H1 (cell line): ENCODE measurements around the gene CCSER2. TPM values are rescaled to one million over a fixed set of nuclear protein-coding genes. Genes with fewer than 3 reads are reported as not detected.

Experiments
- CTCF ChIA-PET: fragments of 300-600 bp; sonication (Branson Sonifier 250); formaldehyde crosslinking; loops from one replicate; lab custom pipeline; 2021; ENCODE audit not compliant: partially characterized antibody; lab: Charles Lee
- POLR2A ChIA-PET: fragments of 300-600 bp; sonication (Branson Sonifier 250); formaldehyde crosslinking; loops from one replicate; lab custom pipeline; 2021; ENCODE audit warnings: inconsistent platforms; ENCODE audit not compliant: partially characterized antibody; lab: Charles Lee
- DNase-seq, 2 experiments: peaks; one replicate each; pipeline versions ENCODE4 v3.0.0 to v3.0.0-alpha.2; 2010 to 2022; ENCODE audit warnings: low spot score in 2 of 2, low read depth in 1 of 2, mixed read lengths in 1 of 2
- FAIRE-seq: peaks from 2 replicates; lab custom pipeline; 2011; peaks lifted over from hg19 to GRCh38; lab: Jason Lieb, UNC
- H2AFZ ChIP-seq: 2 replicates; pipeline ENCODE4 v1.8.1; 2012; ENCODE audit warnings: low read length, inconsistent platforms
- H2AK5ac ChIP-seq: 2 replicates; pipeline ENCODE4 v1.6.1; 2013; ENCODE audit warnings: low read depth, low read length
- H2BK120ac ChIP-seq: replicated peaks from 2 replicates; pipeline ENCODE3; 2013; ENCODE audit warnings: low read depth, low read length, inconsistent platforms
- H2BK12ac ChIP-seq: 2 replicates; pipeline ENCODE4 v1.6.1; 2013; ENCODE audit warnings: low read depth, low read length
- H2BK15ac ChIP-seq: 2 replicates; pipeline ENCODE4 v1.6.1; 2013; ENCODE audit warnings: low read length
- H2BK20ac ChIP-seq: 2 replicates; pipeline ENCODE4 v1.6.1; 2013; ENCODE audit warnings: low read length
- H2BK5ac ChIP-seq: 2 replicates; pipeline ENCODE4 v1.6.1; 2013; ENCODE audit warnings: low read depth, low read length
- H3K14ac ChIP-seq: 2 replicates; pipeline ENCODE4 v1.6.1; 2013; ENCODE audit warnings: inconsistent platforms; ENCODE audit not compliant: insufficient read length
- H3K18ac ChIP-seq: 2 replicates; pipeline ENCODE4 v1.6.1; 2013; ENCODE audit warnings: low read length; ENCODE audit errors: extremely low read depth
- H3K23ac ChIP-seq: 2 replicates; pipeline ENCODE4 v1.6.1; 2013; ENCODE audit warnings: inconsistent platforms; ENCODE audit not compliant: insufficient read length
- H3K23me2 ChIP-seq: 2 replicates; pipeline ENCODE4 v1.6.1; 2013; ENCODE audit warnings: low read depth, low read length
- H3K27ac ChIP-seq: 2 replicates; pipeline ENCODE4 v1.6.1; 2011; ENCODE audit warnings: low read depth, low read length, inconsistent platforms
- H3K27me3 ChIP-seq, 4 experiments: replicated peaks in 1 of 4; 1 replicate in 1 of 4; 2 replicates in 3 of 4; pipeline versions ENCODE4 v1.6.1 to v1.8.1; 2011 to 2013; ENCODE audit warnings: low read length in 3 of 4, mild to moderate bottlenecking in 3 of 4, inconsistent platforms in 2 of 4, mixed read lengths in 2 of 4, moderate library complexity in 1 of 4; ENCODE audit not compliant: control insufficient read depth in 3 of 4, insufficient read depth in 3 of 4; ENCODE audit errors: extremely low read depth in 1 of 4
- H3K36me3 ChIP-seq, 4 experiments: 2 replicates each; pipeline versions ENCODE4 v1.6.1 to v1.8.1; 2011 to 2013; ENCODE audit warnings: mild to moderate bottlenecking in 4 of 4, low read length in 3 of 4, moderate library complexity in 2 of 4, control low read depth in 1 of 4, inconsistent platforms in 1 of 4; ENCODE audit not compliant: insufficient read depth in 4 of 4, control insufficient read depth in 2 of 4
- H3K4ac ChIP-seq: replicated peaks from 2 replicates; pipeline ENCODE3; 2013; ENCODE audit warnings: low read length, low read depth, mixed read lengths, inconsistent platforms; ENCODE audit not compliant: insufficient read length
- H3K4me1 ChIP-seq, 4 experiments: replicated peaks in 1 of 4; 1 replicate in 1 of 4; 2 replicates in 3 of 4; pipeline versions ENCODE4 v1.6.1 to v1.8.1; 2011 to 2013; ENCODE audit warnings: low read length in 3 of 4, inconsistent platforms in 2 of 4, mixed read lengths in 1 of 4; ENCODE audit not compliant: insufficient read depth in 4 of 4, control insufficient read depth in 3 of 4
- H3K4me2 ChIP-seq, 2 experiments: 2 replicates each; pipeline versions ENCODE4 v1.6.1 to v1.8.1; 2011 to 2013; ENCODE audit warnings: low read depth in 2 of 2, low read length in 2 of 2, control low read depth in 1 of 2, inconsistent platforms in 1 of 2, mild to moderate bottlenecking in 1 of 2; ENCODE audit not compliant: insufficient read depth in 1 of 2
- H3K4me3 ChIP-seq, 4 experiments: fragments of 200-600, 300-600 bp in 1 of 4; sonication (generic), shearing (Covaris generic), sonication (Bioruptor Twin) in 1 of 4; 2 replicates each; pipeline versions ENCODE4 v1.5.1 to v1.8.1; 2011 to 2016; ENCODE audit warnings: low read length in 4 of 4, low read depth in 3 of 4, control low read depth in 2 of 4, inconsistent platforms in 2 of 4, mild to moderate bottlenecking in 2 of 4, mixed read lengths in 1 of 4, moderate library complexity in 1 of 4; ENCODE audit not compliant: insufficient read depth in 2 of 4; ENCODE audit errors: extremely low read depth in 1 of 4
- H3K56ac ChIP-seq: replicated peaks from 2 replicates; pipeline ENCODE3; 2013; ENCODE audit warnings: low read depth, mild to moderate bottlenecking, mixed read lengths, low read length, inconsistent platforms; ENCODE audit not compliant: insufficient read length
- H3K79me1 ChIP-seq: 2 replicates; pipeline ENCODE4 v1.6.1; 2013; ENCODE audit warnings: low read depth, low read length, control low read depth
- H3K79me2 ChIP-seq, 2 experiments: 2 replicates each; pipeline versions ENCODE4 v1.6.1 to v1.8.1; 2012 to 2013; ENCODE audit warnings: low read length in 2 of 2, mild to moderate bottlenecking in 2 of 2, inconsistent platforms in 1 of 2; ENCODE audit not compliant: insufficient read depth in 2 of 2, control insufficient read depth in 1 of 2
- H3K9ac ChIP-seq, 4 experiments: replicated peaks in 1 of 4; 1 replicate in 1 of 4; 2 replicates in 3 of 4; pipeline versions ENCODE4 v1.6.1 to v1.8.1; 2011 to 2013; ENCODE audit warnings: low read depth in 3 of 4, low read length in 3 of 4, control low read depth in 2 of 4, mild to moderate bottlenecking in 2 of 4, moderate library complexity in 2 of 4, inconsistent platforms in 1 of 4; ENCODE audit errors: extremely low read depth in 1 of 4
- H3K9me3 ChIP-seq, 2 experiments: 2 replicates each; pipeline versions ENCODE4 v1.6.1 to v1.8.1; 2012 to 2013; ENCODE audit warnings: mild to moderate bottlenecking in 2 of 2, moderate library complexity in 2 of 2, control low read depth in 1 of 2, inconsistent platforms in 1 of 2, low read depth in 1 of 2, low read length in 1 of 2, mixed read lengths in 1 of 2; ENCODE audit not compliant: insufficient read depth in 2 of 2
- H4K20me1 ChIP-seq, 2 experiments: replicated peaks in 1 of 2; 2 replicates each; pipeline versions ENCODE3 to v1.8.1; 2011 to 2013; ENCODE audit warnings: inconsistent platforms in 2 of 2, low read length in 2 of 2, mild to moderate bottlenecking in 1 of 2; ENCODE audit not compliant: insufficient read depth in 2 of 2, control insufficient read depth in 1 of 2
- H4K5ac ChIP-seq: 2 replicates; pipeline ENCODE4 v1.6.1; 2013; ENCODE audit warnings: low read length, low read depth, mixed read lengths, inconsistent platforms; ENCODE audit not compliant: insufficient read length
- H4K8ac ChIP-seq: 2 replicates; pipeline ENCODE4 v1.8.0; 2013; ENCODE audit warnings: mild to moderate bottlenecking, moderate library complexity, low read length, inconsistent platforms; ENCODE audit not compliant: insufficient read depth; ENCODE audit errors: extremely low read depth
- H4K91ac ChIP-seq: replicated peaks from 2 replicates; pipeline ENCODE3; 2013; ENCODE audit warnings: low read length, mixed read lengths, inconsistent platforms; ENCODE audit not compliant: insufficient read length
- CHD2 ChIP-seq: IDR thresholded peaks from 2 replicates; pipeline ENCODE4 v1.6.1; 2012; ENCODE audit warnings: low read length, improper control_type of control experiment
- CTBP2 ChIP-seq: IDR thresholded peaks from 2 replicates; pipeline ENCODE4 v1.7.0; 2011; ENCODE audit warnings: borderline replicate concordance, mild to moderate bottlenecking, moderate library complexity, mixed read lengths, low read length; ENCODE audit not compliant: insufficient read depth, insufficient read length
- EGR1 ChIP-seq: IDR thresholded peaks from 2 replicates; pipeline ENCODE4 v1.6.1; 2011; ENCODE audit warnings: low read depth, low read length, borderline replicate concordance
- EP300 ChIP-seq, 2 experiments: IDR thresholded peaks; 1 replicate in 1 of 2; 2 replicates in 1 of 2; pipeline ENCODE4 v1.6.1; 2011 to 2012; ENCODE audit warnings: low read depth in 2 of 2, low read length in 2 of 2, mild to moderate bottlenecking in 2 of 2, borderline replicate concordance in 1 of 2, inconsistent platforms in 1 of 2, moderate library complexity in 1 of 2
- EZH2 ChIP-seq: fragments of 200-600 bp; sonication (generic); IDR thresholded peaks from 2 replicates; pipeline ENCODE4 v1.7.1; 2012; ENCODE audit warnings: low read depth, mild to moderate bottlenecking, moderate library complexity, low read length, inconsistent platforms; ENCODE audit not compliant: severe bottlenecking
- KDM5A ChIP-seq: fragments of 200-600 bp; IDR thresholded peaks from 2 replicates; pipeline ENCODE4 v1.7.1; 2012; ENCODE audit warnings: mild to moderate bottlenecking, low read length, inconsistent platforms, mixed read lengths
- MAFK ChIP-seq: IDR thresholded peaks from 2 replicates; pipeline ENCODE4 v1.6.1; 2012; ENCODE audit warnings: low read depth, mild to moderate bottlenecking, improper control_type of control experiment, low read length
- PHF8 ChIP-seq: fragments of 200-600 bp; sonication (generic); conservative IDR thresholded peaks from 2 replicates; pipeline ENCODE4 v1.7.1; 2012; ENCODE audit warnings: low read depth, mild to moderate bottlenecking, inconsistent platforms, low read length, moderate library complexity
- POU5F1 ChIP-seq: IDR thresholded peaks from 2 replicates; pipeline ENCODE4 v1.6.1; 2011; ENCODE audit warnings: low read depth, mild to moderate bottlenecking, low read length, moderate library complexity
- RFX5 ChIP-seq: IDR thresholded peaks from 2 replicates; pipeline ENCODE4 v1.6.1; 2011; ENCODE audit warnings: low read depth, low read length, improper control_type of control experiment, borderline replicate concordance
- SIX5 ChIP-seq: IDR thresholded peaks from 2 replicates; pipeline ENCODE4 v1.6.1; 2011; ENCODE audit warnings: mild to moderate bottlenecking, low read depth, low read length
- SP1 ChIP-seq: IDR thresholded peaks from 2 replicates; pipeline ENCODE4 v1.6.1; 2011; ENCODE audit warnings: low read depth, low read length
- SP4 ChIP-seq: IDR thresholded peaks from 2 replicates; pipeline ENCODE4 v1.6.1; 2012; ENCODE audit warnings: low read length, inconsistent platforms
- WGBS, 2 experiments: shearing (Covaris generic) in 1 of 2; methylation state at CpG; one replicate each; pipeline versions ENCODE4 v1.1.6 to v1.1.7; 2013 to 2015; ENCODE audit warnings: low lambda C conversion rate in 2 of 2, mixed read lengths in 2 of 2, inconsistent platforms in 1 of 2, low coverage in 1 of 2, missing lambda C conversion rate in 1 of 2; ENCODE audit not compliant: insufficient replicate concordance in 2 of 2, insufficient coverage in 1 of 2, insufficient read length in 1 of 2; ENCODE audit errors: extremely low coverage in 1 of 2, missing lambda C conversion rate in 1 of 2; 5-methylcytosine and 5-hydroxymethylcytosine counted together
- polyA plus RNA-seq, 7 experiments: library from polyadenylated mRNA; depleted of rRNA in 3 of 7; stranded (reverse) in 5 of 7; unstranded in 2 of 7; fragments of >200 nt in 5 of 7; fragments of 200-250 nt in 2 of 7; gene quantifications; 1 replicate in 5 of 7; 2 replicates in 1 of 7; 4 replicates in 1 of 7; pipeline versions ENCODE4 v1.2.1 to v1.2.3, GENCODE V29; 2011 to 2013; ENCODE audit warnings: missing spikeins in 2 of 7, mixed read lengths in 2 of 7
- total RNA-seq: library from RNA; stranded (reverse); fragmentation: NEBNext Ultra II Directional; extraction: Animal tissue kit (Norgen Biotek cat#: 25700); gene quantifications from 2 replicates; pipeline ENCODE4 v1.2.1, GENCODE V29; 2021
- TF ChIP-seq, protein P1 (sequence below): IDR thresholded peaks from 2 replicates; pipeline ENCODE4 v1.6.1; 2011; ENCODE audit warnings: low read length, improper control_type of control experiment

Gene CCSER2
- total and polyA plus RNA-seq, 2 of the 8 experiments (the other 6 are each of a cell fraction or from before 2014, with no cell fraction given): 6.9 to 30.5 TPM

DNA sequence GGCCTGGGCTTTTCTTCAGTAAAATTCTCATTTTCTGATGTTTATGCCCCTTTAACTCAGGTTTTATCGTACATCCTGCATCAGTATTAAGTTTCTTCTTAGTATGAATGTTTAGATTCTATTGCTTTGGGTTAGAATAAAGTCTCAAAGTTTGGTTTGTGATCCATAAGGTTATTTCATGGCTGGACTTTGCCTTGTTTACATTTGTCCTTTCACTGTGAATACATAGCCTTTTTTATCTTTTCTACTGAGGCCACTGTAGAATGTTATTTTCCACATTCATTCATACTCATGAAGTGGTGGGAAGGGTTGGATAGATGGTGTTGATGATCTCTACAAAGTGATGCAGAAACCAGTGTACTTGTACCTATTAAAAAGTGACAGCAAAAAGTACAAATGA is 59.8 kb downstream of the CCSER2 start:
- H3K4me3 ChIP-seq: no peak overlapping the region
- H3K36me3 ChIP-seq: peaks cover 0 to 4% (median 0%) of the 10 kb centered on the region in 4 experiments; a peak in 2 of 8 replicates
- H2BK120ac ChIP-seq: no peak overlapping the region
- no peak overlapping the region for H3K18ac ChIP-seq
- H2AFZ ChIP-seq: no peak overlapping the region
- H2BK5ac ChIP-seq: no peak overlapping the region
- no peaks in the 10 kb centered on the region for H4K20me1 ChIP-seq
- H3K23me2 ChIP-seq: no peaks in the 10 kb centered on the region
- H2BK15ac ChIP-seq: no peak overlapping the region
- ChIA-PET CTCF (interaction anchor here (0.7 kb wide), 1 partner anchor 13 kb away, joined by 3 read pairs; no protein-coding TSS in a partner anchor), POLR2A (no interaction called here)
- no peak overlapping the region for H3K4me2 ChIP-seq
- DNase-seq (no peak), FAIRE-seq (no peak)
- H4K8ac ChIP-seq: no peak overlapping the region
- H3K9me3 ChIP-seq: peaks cover 13% of the 10 kb centered on the region in 2 experiments; a peak in 2 of 4 replicates
- no peak overlapping the region for H3K14ac ChIP-seq
- H3K9ac ChIP-seq: no peak overlapping the region
- H4K5ac ChIP-seq: no peak overlapping the region
- H3K23ac ChIP-seq: no peak overlapping the region
- H3K79me1 ChIP-seq: no peaks in the 10 kb centered on the region
- no peak overlapping the region for H3K4ac ChIP-seq
- no peak overlapping the region for H2AK5ac ChIP-seq
- H2BK12ac ChIP-seq: no peak overlapping the region
- no peak overlapping the region for H3K56ac ChIP-seq
- no peak overlapping the region for H2BK20ac ChIP-seq
- H3K27ac ChIP-seq: no peak overlapping the region
- H3K79me2 ChIP-seq: no peaks in the 10 kb centered on the region
- H4K91ac ChIP-seq: no peak overlapping the region
- H3K27me3 ChIP-seq: no peaks in the 10 kb centered on the region
- peaks cover 0 to 7% (median 0%) of the 10 kb centered on the region in 4 experiments; a peak in 2 of 7 replicates for H3K4me1 ChIP-seq
- TF ChIP-seq EP300 (IDR thresholded peaks at IDR 0.05; ENCODE audit: borderline replicate concordance in 1 of 2, low read depth in 2 of 2, low read length in 2 of 2): no peak
- TF ChIP-seq CTBP2: no peak
- TF ChIP-seq POU5F1: no peak
- TF ChIP-seq, protein P1, sequence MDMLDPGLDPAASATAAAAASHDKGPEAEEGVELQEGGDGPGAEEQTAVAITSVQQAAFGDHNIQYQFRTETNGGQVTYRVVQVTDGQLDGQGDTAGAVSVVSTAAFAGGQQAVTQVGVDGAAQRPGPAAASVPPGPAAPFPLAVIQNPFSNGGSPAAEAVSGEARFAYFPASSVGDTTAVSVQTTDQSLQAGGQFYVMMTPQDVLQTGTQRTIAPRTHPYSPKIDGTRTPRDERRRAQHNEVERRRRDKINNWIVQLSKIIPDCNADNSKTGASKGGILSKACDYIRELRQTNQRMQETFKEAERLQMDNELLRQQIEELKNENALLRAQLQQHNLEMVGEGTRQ: no peak
- no peak for TF ChIP-seq SIX5
- no peak for TF ChIP-seq SP1
- TF ChIP-seq SP4: no peak
- no peak for TF ChIP-seq CHD2
- no peak for TF ChIP-seq KDM5A
- no peak for TF ChIP-seq MAFK
- TF ChIP-seq EZH2: no peak
- no peak for TF ChIP-seq RFX5
- TF ChIP-seq PHF8: no peak
- TF ChIP-seq EGR1: no peak
- 100% methylated on average over 1 of the region's 1 CpG; no CpG with 5 or more reads in 1 of the 2 experiments for WGBS, 2 experiments
